HG03095 (cell line): Measurements from ENCODE around the gene PLEKHG3.

Experiments
- ATAC-seq: cut with Tn5 transposase; IDR thresholded peaks from one replicate; pipeline ENCODE4 v1.9.1; 2021; ENCODE audit warnings: moderate library complexity; ENCODE audit not compliant: unreplicated experiment

The PLEKHG3 gene

GRCh38 chr14:64706119-64706592, 1.9 kb downstream of the PLEKHG3 start:
- ATAC-seq = no peak

DNA sequence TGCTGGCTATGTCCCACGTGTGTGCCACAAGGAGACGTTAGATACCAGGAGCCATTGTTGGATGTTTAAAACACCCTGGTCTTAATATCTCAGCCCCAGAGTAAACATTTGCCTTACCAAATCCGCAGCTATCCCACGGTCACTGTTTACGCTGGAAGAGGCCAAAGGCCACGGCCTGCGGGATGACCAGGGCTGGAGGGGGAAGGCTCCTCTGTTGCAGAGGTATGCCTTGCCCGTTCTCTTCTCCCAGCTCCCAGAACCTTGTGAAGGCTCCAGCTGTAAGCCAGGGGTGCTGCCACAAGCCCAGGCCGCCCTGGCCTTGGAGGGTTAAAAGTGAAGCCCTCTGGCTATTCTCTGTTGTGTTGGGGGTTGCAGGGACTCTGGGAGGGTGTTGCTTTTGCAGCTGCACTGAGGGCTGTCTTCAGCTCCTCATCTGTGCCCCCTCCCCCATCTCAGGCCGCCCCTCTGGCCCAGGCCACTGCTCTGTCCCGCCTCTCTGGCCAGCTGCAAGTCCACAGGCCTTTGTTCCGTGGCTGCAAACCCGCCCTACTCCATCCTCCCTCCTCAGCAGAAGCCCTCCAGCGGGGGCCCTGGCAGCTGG, 2.5 kb downstream of the PLEKHG3 start:
- no peak for ATAC-seq

DNA sequence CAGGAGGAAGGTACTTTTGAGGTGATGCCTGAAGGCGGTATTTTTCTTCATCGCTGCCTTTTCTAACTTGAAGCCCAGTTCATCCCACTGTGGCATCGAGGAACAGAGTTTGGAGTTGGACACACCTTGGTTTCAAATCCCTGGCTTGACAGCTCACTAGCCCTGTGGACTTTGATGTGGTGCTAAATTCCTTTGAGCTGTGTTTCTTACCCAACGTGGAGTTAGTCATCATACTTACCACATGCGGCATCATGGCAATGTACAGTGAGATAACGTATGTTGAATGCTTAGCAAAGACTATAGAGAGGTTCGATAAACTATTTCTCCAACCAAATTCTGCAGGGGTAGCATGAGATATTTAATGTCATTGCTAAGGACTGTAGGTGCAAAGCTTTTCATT, 3.4 kb downstream of the PLEKHG3 start:
- no peak for ATAC-seq

DNA sequence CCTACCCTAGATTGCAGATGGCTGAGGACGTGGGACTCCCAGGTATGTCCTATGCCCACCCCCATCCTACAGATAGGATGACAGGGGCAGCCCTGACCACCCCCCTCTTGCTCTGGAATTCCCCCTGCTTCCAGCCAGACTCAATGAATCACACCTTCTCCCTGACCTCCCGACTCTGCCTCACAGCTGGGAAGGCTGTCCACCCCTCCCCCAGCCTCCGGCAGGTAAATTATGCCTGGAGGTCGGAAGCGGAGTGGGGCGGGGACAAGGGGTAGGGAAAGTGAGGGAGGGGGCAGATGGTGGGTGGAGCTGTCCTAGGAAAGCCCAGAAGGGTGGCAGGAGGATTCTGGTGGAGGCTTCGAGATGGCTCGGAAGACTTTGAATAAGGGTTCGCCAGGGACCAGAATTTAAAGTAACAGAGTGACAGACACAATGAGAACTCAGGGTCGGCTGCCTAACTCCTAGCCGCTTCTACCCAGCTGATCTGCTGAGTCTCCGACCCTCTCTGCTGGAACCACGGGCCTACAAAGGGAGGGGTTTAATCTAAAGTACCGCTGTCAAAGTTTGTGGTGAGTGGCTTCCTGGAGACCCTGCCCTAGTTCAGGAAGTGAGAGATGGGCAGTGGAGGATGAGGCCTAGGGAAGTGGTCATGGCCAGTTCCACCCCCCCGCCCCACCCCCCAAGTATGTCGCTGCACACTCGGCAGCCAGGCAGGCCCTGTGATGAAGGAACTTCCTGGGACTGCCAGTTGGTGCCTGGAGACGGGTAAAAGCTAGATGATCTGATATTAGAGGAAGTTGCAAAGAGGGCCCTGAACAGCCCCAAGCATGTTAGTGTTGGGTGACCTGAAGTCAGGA, 4.2 kb downstream of the PLEKHG3 start:
- ATAC-seq = no peak

DNA sequence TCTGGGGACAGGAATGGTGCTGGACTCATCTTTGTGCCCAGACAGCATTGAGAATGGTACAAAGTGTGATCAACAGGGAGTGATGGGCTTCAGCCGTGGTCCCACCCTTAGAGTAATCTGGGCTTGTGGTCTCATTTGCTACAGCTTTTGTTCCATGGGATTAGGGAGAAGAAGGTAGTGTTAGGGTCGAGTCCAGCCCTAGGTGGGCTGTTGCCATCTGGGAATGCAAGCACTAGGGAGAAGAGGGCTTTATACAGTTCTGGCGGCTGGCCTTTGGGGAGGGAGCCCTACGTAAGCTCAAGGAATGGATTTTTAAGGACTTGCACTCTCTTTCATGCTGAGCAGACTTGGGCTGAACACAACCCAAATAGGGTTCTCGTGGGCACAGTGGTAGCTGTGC, 4.9 kb downstream of the PLEKHG3 start:
- no peak for ATAC-seq

GRCh38 chr14:64711039-64711438, 6.8 kb downstream of the PLEKHG3 start:
- ATAC-seq = no peak

GRCh38 chr14:64713677-64714076, 9.5 kb downstream of the PLEKHG3 start:
- no peak for ATAC-seq

DNA sequence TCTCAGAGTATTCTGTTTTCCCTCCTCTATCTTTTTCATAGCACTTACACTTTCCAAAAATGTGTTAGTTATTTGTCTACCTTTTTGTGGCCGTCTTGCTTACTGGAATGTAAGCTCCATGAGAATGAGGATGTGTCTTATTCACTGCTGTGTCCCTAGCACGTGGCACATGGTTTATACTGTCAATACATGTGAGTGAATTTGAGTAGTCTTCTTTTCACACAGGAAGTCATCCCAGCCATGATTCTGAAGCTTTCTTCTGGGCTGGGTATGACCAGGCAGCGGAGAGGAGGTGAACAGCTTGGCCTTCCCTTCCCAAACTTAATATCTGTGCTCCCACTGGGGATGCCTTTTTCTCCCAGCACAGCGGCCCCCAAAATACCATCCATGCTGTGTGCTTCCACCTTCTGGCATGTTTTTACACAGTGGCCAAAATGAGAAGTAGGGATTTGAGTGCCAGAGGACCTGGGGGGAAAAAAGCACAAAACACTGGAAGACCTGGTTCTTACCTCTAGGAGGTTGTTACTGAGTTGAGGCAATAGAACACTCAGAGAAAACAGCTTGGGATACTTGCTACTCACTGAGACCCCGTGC, 10.3 kb downstream of the PLEKHG3 start:
- no peak for ATAC-seq

DNA sequence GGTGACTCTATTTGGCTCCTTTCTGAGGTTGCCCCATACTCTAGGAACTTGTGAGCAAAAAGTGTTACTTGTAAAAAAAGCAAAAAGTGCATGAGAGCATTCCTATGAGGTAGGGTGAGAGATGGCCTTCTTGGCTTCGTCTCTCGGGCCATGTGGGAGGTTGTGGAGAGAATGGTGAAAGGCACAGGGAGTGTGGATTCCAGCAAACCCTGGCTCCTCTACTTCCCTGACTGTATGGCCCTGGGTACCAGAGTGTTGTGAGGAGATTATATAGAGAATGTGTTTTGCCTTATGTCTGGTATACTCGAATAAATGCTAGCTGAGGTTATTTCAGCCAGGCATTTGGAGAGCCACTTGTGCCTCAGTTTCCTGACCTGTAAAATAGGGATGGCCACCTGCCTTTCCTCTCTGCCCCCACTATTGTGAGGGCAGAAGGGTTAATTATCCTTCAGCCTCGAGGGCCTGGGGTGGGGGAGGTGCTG, 11.0 kb downstream of the PLEKHG3 start:
- no peak for ATAC-seq

GRCh38 chr14:64715628-64716412, 11.6 kb downstream of the PLEKHG3 start:
- no peak for ATAC-seq

GRCh38 chr14:64717870-64718269, 13.6 kb downstream of the PLEKHG3 start:
- ATAC-seq = no peak

- ATAC-seq = no peak
These were observed 14.5 kb downstream of the PLEKHG3 start for GRCh38 chr14:64718762-64719161.

GRCh38 chr14:64719601-64720000, 15.4 kb downstream of the PLEKHG3 start:
- ATAC-seq = no peak

DNA sequence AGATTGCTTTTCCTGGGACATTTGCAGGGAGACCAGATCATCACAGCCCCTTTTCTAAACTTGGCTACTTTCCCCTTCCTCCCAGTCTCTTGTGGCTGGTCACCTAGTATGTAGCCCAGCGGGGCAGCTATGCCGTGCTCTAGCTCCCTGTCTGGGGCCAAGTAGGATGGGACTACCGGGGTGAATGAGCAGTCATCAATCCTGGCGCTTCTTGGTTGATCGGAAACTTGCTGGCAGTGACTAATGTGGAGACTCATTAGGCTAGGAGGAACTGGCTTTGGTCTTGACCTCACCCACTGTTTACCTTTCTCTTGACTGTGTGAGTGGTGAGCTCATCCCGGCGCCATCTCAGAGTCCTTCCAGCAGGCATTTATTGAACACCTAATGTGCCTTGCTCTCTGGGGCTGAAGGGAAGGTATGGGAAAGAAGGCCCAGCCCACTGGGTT, 15.9 kb downstream of the PLEKHG3 start:
- ATAC-seq = no peak

DNA sequence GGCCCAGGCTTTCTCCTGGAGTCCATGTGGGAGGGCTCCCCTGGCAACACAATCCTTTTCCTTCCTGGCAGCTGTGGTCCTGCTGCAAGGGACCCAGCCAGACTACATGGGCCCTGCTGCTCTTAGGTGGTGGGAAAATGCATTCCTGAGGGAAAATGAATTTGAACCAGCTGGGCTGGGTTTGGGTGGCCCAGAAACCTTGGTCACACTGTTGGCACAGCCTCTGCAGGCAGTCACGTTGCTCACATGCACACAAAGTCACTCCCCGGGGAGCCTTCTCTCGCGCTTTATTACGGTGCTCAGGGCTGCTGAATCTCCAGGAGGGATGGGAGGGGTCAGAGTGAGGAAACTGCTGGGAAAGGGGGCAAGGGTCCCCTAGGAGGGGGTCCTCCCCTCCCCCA, 17.2 kb downstream of the PLEKHG3 start:
- no peak for ATAC-seq

DNA sequence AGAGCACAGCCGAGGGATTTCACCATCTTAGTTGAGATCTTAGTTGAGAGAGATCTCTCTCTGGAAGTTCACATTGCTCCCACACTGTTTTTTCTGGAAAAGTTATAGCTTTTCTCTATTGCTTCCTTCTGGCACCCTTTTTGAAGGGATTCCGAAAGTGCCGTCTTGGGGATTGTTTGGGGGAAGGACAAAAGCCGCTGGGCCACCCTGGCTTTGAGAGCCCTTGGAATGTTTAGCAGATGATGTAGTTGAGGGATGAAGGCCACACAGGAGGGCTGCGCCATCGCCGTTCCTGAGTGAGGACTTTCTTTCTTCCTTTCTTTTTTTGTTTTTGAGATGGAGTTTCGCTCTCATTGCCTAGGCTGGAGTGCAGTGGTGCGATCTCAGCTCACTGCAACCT, 17.7 kb downstream of the PLEKHG3 start:
- ATAC-seq = no peak

DNA sequence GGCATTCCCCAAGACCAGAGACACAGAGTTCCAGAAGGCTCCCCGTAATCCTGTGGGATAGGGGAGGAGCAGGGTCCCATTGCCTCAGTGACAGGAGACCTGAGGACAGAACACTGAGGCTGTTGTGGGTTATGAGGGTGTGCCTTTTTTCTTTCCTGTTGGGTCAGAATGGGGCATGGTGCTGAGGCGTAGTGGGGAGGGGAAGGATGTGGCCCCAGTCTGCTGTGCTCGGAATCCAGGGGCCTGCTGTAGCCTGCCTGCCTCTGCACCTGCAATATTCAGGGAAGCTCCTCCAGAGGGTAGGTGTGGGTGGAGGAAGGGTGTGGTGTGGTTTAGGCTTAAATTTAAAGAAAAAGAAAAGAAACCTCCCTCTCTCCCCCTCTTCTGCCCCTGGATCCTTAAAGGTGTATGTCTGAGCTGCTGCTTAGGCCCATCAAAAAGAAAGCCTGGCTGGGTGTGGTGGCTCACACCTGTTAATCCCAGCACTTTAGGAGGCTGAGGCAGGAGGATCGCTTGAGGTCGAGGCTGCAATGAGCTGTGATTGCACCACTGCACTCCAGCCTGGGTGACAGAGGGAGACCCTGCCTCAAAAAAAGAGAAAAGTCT, 18.7 kb downstream of the PLEKHG3 start:
- ATAC-seq = no peak

GRCh38 chr14:64723691-64724577, 19.7 kb downstream of the PLEKHG3 start:
- no peak for ATAC-seq

GRCh38 chr14:64724578-64724930, 20.3 kb downstream of the PLEKHG3 start:
- ATAC-seq = no peak
